Measurements from ENCODE around the gene FOXP1. TPM values are rescaled to one million over a fixed set of nuclear protein-coding genes. Genes with fewer than 3 reads are reported as not detected.
A peak's percentile ranks its signal among the peaks of the same experiment; 100 is the strongest.

FOXP1 gene
- total RNA-seq, 1 donor from 2014 or later, result 41.2 TPM

DNA sequence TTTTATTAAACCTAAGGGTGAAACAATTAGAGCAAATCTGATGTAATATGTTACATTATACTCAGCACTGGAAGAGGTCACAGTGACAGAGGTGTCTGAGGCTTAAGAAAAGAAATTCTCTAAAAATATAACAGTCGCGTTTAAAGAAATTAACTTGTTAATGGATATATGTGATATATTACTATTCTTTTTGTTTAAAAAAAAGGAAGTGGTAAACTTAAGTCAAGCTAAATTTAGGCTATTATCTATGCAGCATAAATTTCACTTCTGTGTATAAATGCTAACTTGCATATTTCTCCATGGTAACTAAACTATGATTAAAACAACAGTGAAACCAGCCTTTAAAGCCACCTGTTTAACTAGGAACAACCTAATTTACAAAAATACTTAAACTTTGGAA, 191.3 kb downstream of the FOXP1 start:
- intact Hi-C loops (cut with micrococcal nuclease), result loop anchor here (10.0 kb wide), 1 partner anchor 193 kb away; the partner anchor contains the start of gene FOXP1
- peaks cover 46% of the 10 kb centered on the region for H3K4me1 ChIP-seq
- DNase-seq, result no peak
- no peaks in the 10 kb centered on the region for H3K27me3 ChIP-seq (ENCODE audit: low read depth)
- H3K27ac ChIP-seq (replicated peaks), result no peak overlapping the region
- H3K36me3 ChIP-seq, result no peaks in the 10 kb centered on the region
- no peaks in the 10 kb centered on the region for H3K9me3 ChIP-seq (replicated peaks)
- TF ChIP-seq, protein P1, sequence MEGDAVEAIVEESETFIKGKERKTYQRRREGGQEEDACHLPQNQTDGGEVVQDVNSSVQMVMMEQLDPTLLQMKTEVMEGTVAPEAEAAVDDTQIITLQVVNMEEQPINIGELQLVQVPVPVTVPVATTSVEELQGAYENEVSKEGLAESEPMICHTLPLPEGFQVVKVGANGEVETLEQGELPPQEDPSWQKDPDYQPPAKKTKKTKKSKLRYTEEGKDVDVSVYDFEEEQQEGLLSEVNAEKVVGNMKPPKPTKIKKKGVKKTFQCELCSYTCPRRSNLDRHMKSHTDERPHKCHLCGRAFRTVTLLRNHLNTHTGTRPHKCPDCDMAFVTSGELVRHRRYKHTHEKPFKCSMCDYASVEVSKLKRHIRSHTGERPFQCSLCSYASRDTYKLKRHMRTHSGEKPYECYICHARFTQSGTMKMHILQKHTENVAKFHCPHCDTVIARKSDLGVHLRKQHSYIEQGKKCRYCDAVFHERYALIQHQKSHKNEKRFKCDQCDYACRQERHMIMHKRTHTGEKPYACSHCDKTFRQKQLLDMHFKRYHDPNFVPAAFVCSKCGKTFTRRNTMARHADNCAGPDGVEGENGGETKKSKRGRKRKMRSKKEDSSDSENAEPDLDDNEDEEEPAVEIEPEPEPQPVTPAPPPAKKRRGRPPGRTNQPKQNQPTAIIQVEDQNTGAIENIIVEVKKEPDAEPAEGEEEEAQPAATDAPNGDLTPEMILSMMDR (IDR thresholded peaks at IDR 0.05; ENCODE audit: borderline replicate concordance), result no peak
- no peak overlapping the region for H3K4me3 ChIP-seq

DNA sequence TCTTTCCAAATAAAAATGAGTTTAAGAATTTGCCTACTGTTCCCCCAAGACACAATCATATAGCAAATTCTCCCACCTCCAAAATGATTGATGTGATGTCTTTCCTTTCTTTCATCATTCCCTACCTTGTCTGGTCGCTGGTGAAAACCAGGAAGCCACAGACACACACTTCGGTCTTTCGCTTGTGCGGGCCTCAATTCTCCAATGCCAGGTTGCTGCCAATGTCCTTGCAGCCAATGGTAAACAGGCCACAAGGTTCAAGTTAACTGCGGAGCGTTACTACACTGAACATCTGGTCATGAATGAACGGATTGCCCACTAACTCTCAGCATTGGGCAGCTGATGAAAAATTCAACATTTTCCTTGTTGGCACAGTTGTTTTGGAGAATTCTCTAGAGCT, 192.2 kb downstream of the FOXP1 start:
- no peak overlapping the region for H3K4me3 ChIP-seq
- no peaks in the 10 kb centered on the region for H3K36me3 ChIP-seq
- intact Hi-C loops (cut with micrococcal nuclease), result loop anchor here (10.0 kb wide), 1 partner anchor 193 kb away; the partner anchor contains the start of gene FOXP1
- no peaks in the 10 kb centered on the region for H3K27me3 ChIP-seq (ENCODE audit: low read depth)
- H3K9me3 ChIP-seq (replicated peaks), result no peaks in the 10 kb centered on the region
- no peak for DNase-seq
- TF ChIP-seq, protein P1 (IDR thresholded peaks at IDR 0.05; ENCODE audit: borderline replicate concordance), result no peak
- H3K4me1 ChIP-seq, result peaks cover 41% of the 10 kb centered on the region
- peak overlapping the region; percentile 67 for H3K27ac ChIP-seq (replicated peaks)

DNA sequence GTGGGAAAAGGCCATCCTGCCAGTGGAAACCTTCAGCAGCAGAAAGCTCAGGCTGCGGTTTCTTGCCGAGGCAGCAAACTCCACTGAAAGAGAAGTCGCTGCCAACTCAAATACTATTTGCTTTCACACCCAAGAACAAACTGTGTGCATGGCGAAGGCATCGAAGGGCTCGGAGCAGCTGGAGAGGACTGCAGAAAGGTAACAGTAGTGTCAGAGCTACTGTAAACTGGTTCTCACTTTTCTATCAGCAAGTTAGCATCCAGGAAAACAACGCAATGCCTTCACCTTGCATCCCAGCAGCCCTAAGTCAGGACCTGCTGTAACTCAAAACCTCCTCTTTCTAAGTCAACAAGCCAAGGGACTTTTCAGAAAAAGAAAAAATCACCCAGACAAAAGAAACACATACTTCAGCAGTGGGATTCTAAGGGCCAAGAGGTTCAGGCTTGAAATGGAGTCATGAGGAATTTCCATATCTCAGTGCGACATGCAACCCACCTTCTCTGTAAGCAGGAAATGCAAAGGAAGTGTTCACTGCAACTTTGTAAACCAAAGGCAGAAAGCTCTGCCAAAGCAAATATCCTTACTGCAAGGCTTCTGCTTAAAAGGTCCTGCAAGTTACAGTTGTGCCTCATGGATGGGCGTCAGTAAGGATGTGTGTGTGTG, 193.5 kb downstream of the FOXP1 start:
- intact Hi-C loops (cut with micrococcal nuclease), result loop anchor here (10.0 kb wide), 1 partner anchor 195 kb away; the partner anchor contains the start of gene FOXP1
- H3K4me3 ChIP-seq, result peak overlapping the region; percentile 32
- TF ChIP-seq, protein P1 (IDR thresholded peaks at IDR 0.05; ENCODE audit: borderline replicate concordance), result no peak

DNA sequence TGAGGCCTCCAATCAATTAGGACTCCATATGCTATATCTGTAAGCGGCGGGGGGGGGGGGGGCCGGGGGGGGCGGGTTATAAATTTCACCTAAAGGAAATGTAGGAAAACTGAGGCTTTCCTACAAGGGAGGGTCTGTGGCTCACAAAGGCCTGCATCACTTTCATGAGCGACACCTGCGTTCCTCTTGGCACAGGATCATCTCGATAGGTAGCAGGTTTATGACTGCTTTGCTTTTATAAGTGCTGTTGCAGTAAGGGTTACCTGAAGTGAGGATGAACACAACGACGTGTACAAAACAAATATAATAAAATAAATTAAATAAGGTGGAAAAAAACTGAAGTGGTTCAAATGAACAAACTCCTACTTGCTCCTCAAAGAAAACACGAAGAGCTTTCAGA, 194.3 kb downstream of the FOXP1 start:
- TF ChIP-seq, protein P1 (IDR thresholded peaks at IDR 0.05; ENCODE audit: borderline replicate concordance), result no peak
- Histone ChIP-seq H3K27me3 (ENCODE audit: low read depth) (no peaks in the 10 kb centered on the region), H3K4me1 (peaks cover 48% of the 10 kb centered on the region), H3K27ac (replicated peaks) (peak overlapping the region; percentile 67), H3K9me3 (replicated peaks) (no peaks in the 10 kb centered on the region), H3K4me3 (no peak overlapping the region), H3K36me3 (no peaks in the 10 kb centered on the region)
- intact Hi-C loops (cut with micrococcal nuclease), result no loop called here
- no peak for DNase-seq

More for the DNA sequence above, 193.5 kb downstream of the FOXP1 start:
- no peaks in the 10 kb centered on the region for H3K27me3 ChIP-seq (ENCODE audit: low read depth)
- H3K9me3 ChIP-seq (replicated peaks), result no peaks in the 10 kb centered on the region
- peak overlapping the region; percentile 67 for H3K27ac ChIP-seq (replicated peaks)
- H3K4me1 ChIP-seq, result peaks cover 40% of the 10 kb centered on the region
- DNase-seq, result peak; percentile 36
- H3K36me3 ChIP-seq, result no peaks in the 10 kb centered on the region

DNA sequence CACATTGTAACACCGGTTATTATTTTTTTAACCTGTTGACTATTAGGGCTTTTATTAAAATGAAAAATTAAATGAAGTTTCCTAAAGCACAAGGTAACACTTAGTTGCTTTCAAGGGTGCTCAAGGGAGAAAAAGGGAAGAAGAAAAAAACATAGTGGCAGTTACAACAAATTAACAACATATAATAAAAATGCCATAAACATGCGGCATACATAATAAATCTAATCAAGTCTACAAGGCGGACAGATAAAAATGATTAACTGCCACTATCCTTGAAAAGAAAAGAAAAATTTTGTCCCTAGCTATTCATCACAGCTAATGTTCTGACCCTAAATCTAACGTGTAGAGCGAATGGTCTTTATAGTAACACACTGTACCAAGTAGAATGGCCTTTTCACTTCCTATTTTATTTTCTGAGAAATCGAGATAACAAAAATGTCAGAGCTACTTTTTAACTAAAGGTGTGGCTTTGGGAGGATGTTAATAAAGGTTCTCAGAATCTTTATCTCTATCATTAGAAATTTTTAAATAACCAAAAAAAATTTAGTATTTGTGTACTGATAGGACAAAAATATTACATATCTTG, 194.9 kb downstream of the FOXP1 start:
- H3K4me1 ChIP-seq, result peaks cover 49% of the 10 kb centered on the region
- intact Hi-C loops (cut with micrococcal nuclease), result no loop called here

More for the DNA sequence above, 194.9 kb downstream of the FOXP1 start:
- Histone ChIP-seq H3K36me3 (no peaks in the 10 kb centered on the region), H3K9me3 (replicated peaks) (no peaks in the 10 kb centered on the region), H3K4me3 (no peak overlapping the region), H3K27ac (replicated peaks) (no peak overlapping the region), H3K27me3 (ENCODE audit: low read depth) (no peaks in the 10 kb centered on the region)
- TF ChIP-seq, protein P1 (IDR thresholded peaks at IDR 0.05; ENCODE audit: borderline replicate concordance), result no peak
- DNase-seq, result no peak
